ENCODE data around the gene TMEM255B. TPM values are rescaled to one million over a fixed set of nuclear protein-coding genes. Genes with fewer than 3 reads are reported as not detected.

The TMEM255B gene
- total and polyA plus RNA-seq, 9 donors: 1.9 to 9.2 (median 6.4) TPM

GRCh38 chr13:113818700-113819295, 59.8 kb downstream of the TMEM255B start:
- Histone ChIP-seq H3K4me1 (ENCODE audit: control insufficient read depth, insufficient read depth, low read length) (peaks cover 40% of the 10 kb centered on the region), H3K27ac (ENCODE audit: low read length) (no peak overlapping the region), H3K27me3 (ENCODE audit: control insufficient read depth, insufficient read depth, low read length) (peaks cover 7% of the 10 kb centered on the region), H3K36me3 (ENCODE audit: control insufficient read depth, insufficient read depth, low read length) (peaks cover 11% of the 10 kb centered on the region), H3K4me3 (ENCODE audit: low read length) (no peak overlapping the region), H3K9me3 (replicated peaks; ENCODE audit: control insufficient read depth, low read depth, low read length) (no peaks in the 10 kb centered on the region)
- 89% methylated on average over 26 of the region's 26 CpGs for WGBS (ENCODE audit: insufficient coverage)
- no peak for DNase-seq

DNA sequence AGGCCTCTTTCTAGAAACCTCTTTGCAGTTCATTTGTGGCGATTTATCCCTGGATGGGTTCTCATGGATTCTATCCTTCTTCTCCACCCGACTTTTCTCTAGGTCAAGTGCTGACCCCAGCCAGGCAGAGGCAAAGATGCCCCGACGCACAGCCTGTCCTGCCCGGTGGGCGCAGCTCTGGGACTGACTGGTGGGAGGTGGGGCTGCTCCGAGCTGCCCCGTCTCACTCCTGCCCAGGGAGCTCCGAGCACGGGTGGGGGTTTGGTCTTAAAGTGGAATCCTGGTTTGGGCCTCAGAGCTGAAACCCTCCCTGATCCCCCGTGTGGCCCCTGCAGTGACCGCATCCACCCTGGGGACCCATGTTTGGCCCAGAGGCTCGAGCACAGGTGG, 60.3 kb downstream of the TMEM255B start:
- Histone ChIP-seq H3K27me3 (ENCODE audit: control insufficient read depth, insufficient read depth, low read length) (peaks cover 7% of the 10 kb centered on the region), H3K4me3 (ENCODE audit: low read length) (no peak overlapping the region), H3K36me3 (ENCODE audit: control insufficient read depth, insufficient read depth, low read length) (peaks cover 11% of the 10 kb centered on the region), H3K4me1 (ENCODE audit: control insufficient read depth, insufficient read depth, low read length) (peaks cover 40% of the 10 kb centered on the region), H3K27ac (ENCODE audit: low read length) (no peak overlapping the region), H3K9me3 (replicated peaks; ENCODE audit: control insufficient read depth, low read depth, low read length) (no peaks in the 10 kb centered on the region)
- no peak for DNase-seq
- 73% methylated on average over 6 of the region's 13 CpGs for WGBS (ENCODE audit: insufficient coverage)

DNA sequence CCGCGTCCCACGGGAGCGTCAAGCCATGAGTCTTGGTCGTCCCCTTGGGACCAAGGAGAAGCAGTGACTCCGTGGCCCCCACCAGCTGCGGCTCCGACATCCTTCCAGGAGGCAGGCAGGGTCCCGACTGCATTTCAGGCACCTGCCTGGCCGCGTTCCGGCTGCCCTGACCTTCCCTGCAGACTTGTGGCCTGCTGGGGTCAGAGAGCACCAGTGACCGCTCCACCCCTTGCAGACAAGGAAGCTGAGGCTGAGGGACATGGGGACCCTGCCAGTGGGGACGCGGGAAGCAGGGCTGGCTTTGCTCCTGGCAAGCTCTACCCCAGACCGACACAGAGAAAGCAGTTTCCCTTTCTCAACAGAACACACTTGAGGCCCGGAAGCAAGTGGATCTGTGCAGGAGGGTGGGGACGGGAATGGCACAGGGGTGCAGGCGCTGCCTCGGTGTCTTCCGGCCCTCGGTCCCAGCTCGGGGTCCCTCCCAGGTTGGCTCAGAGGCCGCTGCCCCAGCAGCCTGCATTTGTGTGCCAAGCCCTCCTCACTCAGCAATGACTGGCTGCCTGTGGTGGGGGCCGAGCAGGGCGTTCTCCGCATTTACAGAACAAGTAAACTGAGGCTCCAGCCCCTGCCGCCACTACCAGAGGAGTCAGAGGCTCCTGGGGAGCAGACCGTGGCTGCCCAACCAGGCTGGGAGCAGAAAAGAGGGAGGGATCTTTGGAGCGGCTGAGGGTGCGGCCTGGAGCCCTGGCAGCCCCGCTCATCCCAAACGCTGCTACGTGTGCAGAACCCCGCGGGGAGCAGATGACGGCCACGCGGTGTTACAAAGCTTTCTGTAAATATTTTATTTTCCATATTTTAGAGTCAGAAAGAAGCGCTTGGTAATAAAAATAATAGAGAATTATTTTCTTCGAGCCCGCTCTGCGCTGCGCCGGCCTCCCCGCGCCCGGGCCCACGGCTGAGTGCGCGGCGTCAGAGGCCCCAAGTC, 61.0 kb downstream of the TMEM255B start:
- no peak overlapping the region for H3K4me3 ChIP-seq (ENCODE audit: low read length)
- no peak overlapping the region for H3K27ac ChIP-seq (ENCODE audit: low read length)
- H3K36me3 ChIP-seq (ENCODE audit: control insufficient read depth, insufficient read depth, low read length): peaks cover 11% of the 10 kb centered on the region
- 82% methylated on average over 22 of the region's 52 CpGs for WGBS (ENCODE audit: insufficient coverage)
- H3K27me3 ChIP-seq (ENCODE audit: control insufficient read depth, insufficient read depth, low read length): peaks cover 7% of the 10 kb centered on the region
- DNase-seq: peak; percentile 39
- H3K9me3 ChIP-seq (replicated peaks; ENCODE audit: control insufficient read depth, low read depth, low read length): no peaks in the 10 kb centered on the region
- H3K4me1 ChIP-seq (ENCODE audit: control insufficient read depth, insufficient read depth, low read length): peaks cover 40% of the 10 kb centered on the region

- peak; percentile 91 for DNase-seq
- Histone ChIP-seq H3K27ac (ENCODE audit: low read length) (peak overlapping the region; percentile 80), H3K4me3 (ENCODE audit: low read length) (no peak overlapping the region), H3K27me3 (ENCODE audit: control insufficient read depth, insufficient read depth, low read length) (peaks cover 1% of the 10 kb centered on the region), H3K36me3 (ENCODE audit: control insufficient read depth, insufficient read depth, low read length) (peaks cover 11% of the 10 kb centered on the region), H3K9me3 (replicated peaks; ENCODE audit: control insufficient read depth, low read depth, low read length) (no peaks in the 10 kb centered on the region), H3K4me1 (ENCODE audit: control insufficient read depth, insufficient read depth, low read length) (peaks cover 48% of the 10 kb centered on the region)
- 15% methylated on average over 51 of the region's 54 CpGs for WGBS (ENCODE audit: insufficient coverage)
Measured at GRCh38 chr13:113820813-113821651, 62.0 kb downstream of the TMEM255B start.

DNA sequence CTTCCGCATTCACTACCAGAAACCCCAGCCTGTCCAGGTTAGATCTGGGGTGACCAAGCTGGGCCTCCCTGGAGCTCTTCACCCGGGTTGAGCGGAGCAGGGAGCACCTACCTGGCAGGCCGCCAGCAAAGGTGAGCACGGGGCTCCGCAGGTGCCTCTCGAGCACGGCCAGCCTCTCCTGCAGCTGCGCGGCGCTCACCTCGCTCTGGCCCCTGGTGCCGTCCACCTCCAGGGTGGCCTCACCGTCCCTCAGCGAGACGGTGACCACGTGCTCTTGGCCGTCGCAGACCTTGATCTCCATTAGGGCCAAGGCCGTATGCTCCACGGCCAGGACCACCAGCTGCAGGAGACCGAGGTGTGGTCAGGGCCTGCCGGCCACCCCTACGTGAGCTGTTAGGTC, 62.8 kb downstream of the TMEM255B start:
- H3K4me1 ChIP-seq (ENCODE audit: control insufficient read depth, insufficient read depth, low read length): peaks cover 50% of the 10 kb centered on the region
- 86% methylated on average over 24 of the region's 24 CpGs for WGBS (ENCODE audit: insufficient coverage)

GRCh38 chr13:113822266-113822665, 63.2 kb downstream of the TMEM255B start:
- 83% methylated on average over 6 of the region's 12 CpGs for WGBS (ENCODE audit: insufficient coverage)
- H3K36me3 ChIP-seq (ENCODE audit: control insufficient read depth, insufficient read depth, low read length): peaks cover 15% of the 10 kb centered on the region
- no peaks in the 10 kb centered on the region for H3K27me3 ChIP-seq (ENCODE audit: control insufficient read depth, insufficient read depth, low read length)
- no peak for DNase-seq
- H3K9me3 ChIP-seq (replicated peaks; ENCODE audit: control insufficient read depth, low read depth, low read length): no peaks in the 10 kb centered on the region
- H3K4me1 ChIP-seq (ENCODE audit: control insufficient read depth, insufficient read depth, low read length): peaks cover 50% of the 10 kb centered on the region
- H3K4me3 ChIP-seq (ENCODE audit: low read length): no peak overlapping the region
- H3K27ac ChIP-seq (ENCODE audit: low read length): no peak overlapping the region

More for the DNA sequence above, 62.8 kb downstream of the TMEM255B start:
- no peaks in the 10 kb centered on the region for H3K27me3 ChIP-seq (ENCODE audit: control insufficient read depth, insufficient read depth, low read length)
- no peak overlapping the region for H3K4me3 ChIP-seq (ENCODE audit: low read length)
- peak overlapping the region; percentile 80 for H3K27ac ChIP-seq (ENCODE audit: low read length)
- no peaks in the 10 kb centered on the region for H3K9me3 ChIP-seq (replicated peaks; ENCODE audit: control insufficient read depth, low read depth, low read length)
- peaks cover 12% of the 10 kb centered on the region for H3K36me3 ChIP-seq (ENCODE audit: control insufficient read depth, insufficient read depth, low read length)
- no peak for DNase-seq

DNA sequence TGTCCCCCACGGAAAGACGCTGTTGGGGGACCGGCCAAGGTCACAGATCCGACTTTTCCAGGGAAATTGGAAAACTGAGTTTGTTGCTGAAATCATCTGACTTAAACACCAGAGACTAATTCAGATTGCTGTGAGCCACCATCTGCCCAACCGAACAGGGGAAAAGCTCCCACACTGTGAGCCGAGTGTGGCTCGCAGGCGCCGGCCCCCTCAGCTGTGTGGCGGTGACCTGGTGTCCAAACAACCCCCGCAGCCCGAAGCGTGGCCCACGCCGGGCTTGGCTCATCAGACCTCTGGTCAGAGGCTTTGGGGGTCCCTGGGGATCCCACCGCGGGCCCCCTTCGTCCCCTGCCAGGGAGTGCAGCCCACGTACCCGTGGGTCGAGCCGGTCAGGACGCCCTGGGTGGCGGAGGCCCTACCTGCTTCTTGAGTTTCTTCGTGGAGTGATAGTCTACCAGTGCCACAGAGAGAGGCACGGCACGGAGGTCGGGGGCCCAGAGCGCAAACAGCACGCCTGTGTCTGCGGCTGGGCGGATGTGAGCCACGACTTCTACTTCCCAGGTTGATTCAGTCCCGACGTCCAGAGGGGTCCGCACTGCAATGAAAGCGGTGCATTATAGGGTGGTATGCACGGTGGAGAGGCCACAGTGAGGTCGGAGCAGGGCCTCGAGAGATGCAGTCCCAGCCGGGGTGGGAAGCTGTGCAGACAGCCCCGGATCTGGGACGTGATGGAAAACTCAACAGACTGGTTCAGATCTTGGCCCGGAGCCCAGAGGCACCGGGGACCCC, 64.1 kb downstream of the TMEM255B start:
- H3K27me3 ChIP-seq (ENCODE audit: control insufficient read depth, insufficient read depth, low read length): no peaks in the 10 kb centered on the region
- H3K9me3 ChIP-seq (replicated peaks; ENCODE audit: control insufficient read depth, low read depth, low read length): no peaks in the 10 kb centered on the region
- WGBS (ENCODE audit: insufficient coverage): 83% methylated on average over 45 of the region's 45 CpGs
- H3K4me3 ChIP-seq (ENCODE audit: low read length): no peak overlapping the region
- no peak overlapping the region for H3K27ac ChIP-seq (ENCODE audit: low read length)
- peaks cover 19% of the 10 kb centered on the region for H3K36me3 ChIP-seq (ENCODE audit: control insufficient read depth, insufficient read depth, low read length)
- DNase-seq: no peak
- peaks cover 50% of the 10 kb centered on the region for H3K4me1 ChIP-seq (ENCODE audit: control insufficient read depth, insufficient read depth, low read length)

DNA sequence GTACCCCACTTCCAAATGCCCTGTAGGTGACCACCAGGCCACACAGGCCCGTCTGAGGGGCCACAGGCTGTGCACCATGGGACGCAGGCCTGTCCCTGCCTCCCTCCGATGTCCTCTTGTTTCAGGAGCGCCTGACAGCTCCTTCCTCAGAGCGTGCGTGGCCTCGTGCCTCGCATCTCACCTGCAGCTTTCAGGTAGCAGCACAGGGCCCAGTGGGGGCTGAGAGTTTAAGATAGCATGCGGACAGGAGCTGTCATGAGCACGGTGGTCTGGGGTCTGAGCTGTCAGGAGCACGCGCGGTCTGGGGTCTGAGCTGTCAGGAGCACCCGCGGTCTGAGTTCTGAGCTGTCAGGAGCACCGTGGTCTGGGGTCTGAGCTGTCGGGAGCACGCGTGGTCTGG, 64.7 kb downstream of the TMEM255B start:
- H3K27ac ChIP-seq (ENCODE audit: low read length): no peak overlapping the region
- H3K27me3 ChIP-seq (ENCODE audit: control insufficient read depth, insufficient read depth, low read length): no peaks in the 10 kb centered on the region
- H3K4me3 ChIP-seq (ENCODE audit: low read length): no peak overlapping the region
- no peak for DNase-seq
- no peaks in the 10 kb centered on the region for H3K9me3 ChIP-seq (replicated peaks; ENCODE audit: control insufficient read depth, low read depth, low read length)
- peaks cover 44% of the 10 kb centered on the region for H3K4me1 ChIP-seq (ENCODE audit: control insufficient read depth, insufficient read depth, low read length)
- WGBS (ENCODE audit: insufficient coverage): 87% methylated on average over 18 of the region's 19 CpGs
- peaks cover 24% of the 10 kb centered on the region for H3K36me3 ChIP-seq (ENCODE audit: control insufficient read depth, insufficient read depth, low read length)

DNA sequence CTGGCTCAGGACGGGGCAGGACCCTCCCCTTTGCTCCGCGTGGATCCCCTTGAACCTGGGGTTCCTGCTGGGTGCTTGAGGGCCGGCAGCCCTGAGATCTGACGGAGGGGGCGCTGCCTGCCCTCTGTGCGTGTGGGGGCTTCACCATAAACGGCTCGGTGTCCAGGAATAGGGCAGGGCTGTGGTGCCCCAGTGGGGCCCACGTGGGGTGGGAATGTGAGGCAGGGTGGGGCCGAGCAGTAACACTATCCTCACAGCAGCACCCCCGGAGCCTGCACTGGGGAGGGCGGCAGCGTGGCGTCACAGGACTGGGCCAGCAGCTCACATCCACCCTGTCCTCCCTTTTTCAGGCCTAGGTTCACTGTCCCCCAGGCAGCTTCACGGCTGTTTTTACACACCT, 66.8 kb downstream of the TMEM255B start:
- Histone ChIP-seq H3K27ac (ENCODE audit: low read length) (peak overlapping the region; percentile 65), H3K4me1 (ENCODE audit: control insufficient read depth, insufficient read depth, low read length) (peaks cover 33% of the 10 kb centered on the region), H3K27me3 (ENCODE audit: control insufficient read depth, insufficient read depth, low read length) (no peaks in the 10 kb centered on the region), H3K9me3 (replicated peaks; ENCODE audit: control insufficient read depth, low read depth, low read length) (no peaks in the 10 kb centered on the region), H3K36me3 (ENCODE audit: control insufficient read depth, insufficient read depth, low read length) (peaks cover 24% of the 10 kb centered on the region), H3K4me3 (ENCODE audit: low read length) (no peak overlapping the region)
- peak; percentile 57 for DNase-seq
- WGBS (ENCODE audit: insufficient coverage): 50% methylated on average over 6 of the region's 16 CpGs
